WERI-Rb-1 (cell line): ENCODE data around the gene C5orf63.
"Not testable (repeated sequence)": the region's sequence is repeated elsewhere in the genome, so short reads cannot be mapped to it uniquely, and the experiment has no call there.

Experiments used
- DNase-seq: peaks from one replicate; pipeline ENCODE4 v3.0.0-alpha.2; 2020
- H3K27ac ChIP-seq: fragments of 250-450 bp; sonication (Bioruptor Pico); 2 replicates; pipeline ENCODE4 v1.5.1; 2020; ENCODE audit warnings: mild to moderate bottlenecking, moderate library complexity
- H3K27me3 ChIP-seq: fragments of 250-450 bp; sonication (Bioruptor Pico); 2 replicates; pipeline ENCODE4 v1.5.1; 2021; ENCODE audit warnings: mild to moderate bottlenecking, low read depth, moderate library complexity; ENCODE audit not compliant: insufficient read depth, severe bottlenecking
- H3K36me3 ChIP-seq: fragments of 250-450 bp; sonication (Bioruptor Pico); 2 replicates; pipeline ENCODE4 v1.5.1; 2020; ENCODE audit warnings: mild to moderate bottlenecking, moderate library complexity
- H3K4me3 ChIP-seq: 2 replicates; pipeline ENCODE4 v1.5.1; 2011; ENCODE audit warnings: low read depth, mild to moderate bottlenecking, control low read depth, low read length
- H3K9me3 ChIP-seq: fragments of 250-450 bp; sonication (Bioruptor Pico); 2 replicates; pipeline ENCODE4 v1.5.1; 2021; ENCODE audit warnings: mild to moderate bottlenecking, moderate library complexity; ENCODE audit not compliant: severe bottlenecking
- CTCF ChIP-seq: IDR thresholded peaks from 2 replicates; pipeline ENCODE4 v1.5.1; 2011; ENCODE audit warnings: low read depth, mild to moderate bottlenecking, control low read depth, inconsistent platforms, low read length

The C5orf63 gene

DNA sequence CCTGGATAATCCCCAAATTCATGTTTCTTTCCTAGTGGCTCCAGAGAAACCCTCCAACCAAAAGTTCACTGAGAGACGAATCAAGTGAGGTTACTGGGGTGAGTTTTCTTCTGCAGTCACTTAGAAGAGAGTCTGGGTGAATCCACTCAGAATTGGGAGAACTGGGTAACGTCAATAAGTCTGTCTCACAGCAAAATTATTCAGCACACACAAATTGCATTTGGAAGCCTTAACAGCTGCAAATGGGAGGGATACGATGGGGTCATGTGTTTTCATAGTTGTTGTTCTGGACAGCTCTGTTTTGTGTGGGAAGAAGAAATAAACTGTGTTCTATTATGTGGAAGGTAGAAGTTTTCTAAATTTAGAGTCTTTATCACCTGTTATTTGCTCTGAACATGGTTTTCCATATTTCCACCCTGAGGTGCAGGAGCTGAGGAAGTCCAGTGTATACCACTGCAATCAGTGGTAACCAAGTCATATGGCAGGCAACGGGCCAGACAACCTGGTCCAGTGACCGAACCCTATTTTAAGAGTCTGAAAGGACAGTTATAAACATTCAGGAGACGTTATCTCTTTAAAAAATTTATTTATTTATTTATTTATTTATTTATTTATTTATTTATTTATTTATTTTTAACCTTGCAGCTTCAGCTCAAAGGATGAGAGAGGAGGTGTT, 64.9 kb downstream of the C5orf63 start:
- H3K9me3 ChIP-seq = no peaks in the 10 kb centered on the region
- no peaks in the 10 kb centered on the region for H3K27me3 ChIP-seq
- DNase-seq = no peak
- no peak overlapping the region for H3K27ac ChIP-seq
- H3K36me3 ChIP-seq = no peaks in the 10 kb centered on the region
- H3K4me3 ChIP-seq = no peak overlapping the region
- TF ChIP-seq CTCF = no peak

GRCh38 chr5:127007522-127007921, 65.8 kb downstream of the C5orf63 start:
- H3K36me3 ChIP-seq = no peaks in the 10 kb centered on the region

GRCh38 chr5:127006744-127007143, 66.6 kb downstream of the C5orf63 start:
- TF ChIP-seq CTCF = no peak
- Histone ChIP-seq H3K9me3 (no peaks in the 10 kb centered on the region), H3K27me3 (no peaks in the 10 kb centered on the region), H3K27ac (no peak overlapping the region), H3K36me3 (no peaks in the 10 kb centered on the region), H3K4me3 (no peak overlapping the region)
- no peak for DNase-seq

More at GRCh38 chr5:127007522-127007921, 65.8 kb downstream of the C5orf63 start:
- no peaks in the 10 kb centered on the region for H3K9me3 ChIP-seq
- no peak for TF ChIP-seq CTCF
- no peak for DNase-seq
- H3K27me3 ChIP-seq = no peaks in the 10 kb centered on the region
- no peak overlapping the region for H3K4me3 ChIP-seq
- H3K27ac ChIP-seq = no peak overlapping the region

GRCh38 chr5:127005282-127005681, 68.0 kb downstream of the C5orf63 start:
- not testable (repeated sequence) for H3K9me3 ChIP-seq, H3K27ac ChIP-seq, H3K27me3 ChIP-seq, H3K4me3 ChIP-seq, H3K36me3 ChIP-seq, DNase-seq

DNA sequence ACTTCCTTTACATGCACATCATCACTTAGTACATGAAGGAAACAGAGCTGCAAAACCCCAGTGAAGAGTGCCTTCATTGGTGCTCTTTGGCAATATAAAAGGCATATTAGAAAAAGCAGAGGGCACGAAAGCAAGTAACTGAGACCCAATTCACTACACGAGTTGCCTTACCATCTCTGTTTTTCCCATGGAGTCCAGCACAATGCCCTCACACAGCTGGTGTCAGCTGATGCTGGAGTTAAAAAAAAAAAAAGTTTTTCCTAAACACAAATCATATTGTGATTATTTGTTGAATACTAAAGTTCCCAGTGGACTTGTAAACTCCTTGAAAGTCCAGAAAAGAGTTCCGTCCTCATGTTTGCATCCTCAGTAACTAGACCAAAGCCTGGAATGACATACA, 68.6 kb downstream of the C5orf63 start:
- DNase-seq = no peak
- no peaks in the 10 kb centered on the region for H3K9me3 ChIP-seq
- H3K27me3 ChIP-seq = no peaks in the 10 kb centered on the region
- TF ChIP-seq CTCF = no peak
- no peak overlapping the region for H3K4me3 ChIP-seq
- H3K27ac ChIP-seq = no peak overlapping the region
- no peaks in the 10 kb centered on the region for H3K36me3 ChIP-seq

- Histone ChIP-seq H3K36me3 (no peaks in the 10 kb centered on the region), H3K4me3 (no peak overlapping the region), H3K27ac (no peak overlapping the region), H3K27me3 (no peaks in the 10 kb centered on the region), H3K9me3 (no peaks in the 10 kb centered on the region)
- DNase-seq = no peak
- no peak for TF ChIP-seq CTCF
Measured at GRCh38 chr5:127003798-127004495, 69.4 kb downstream of the C5orf63 start.
